Measurements from ENCODE around the gene RADIL. TPM values are rescaled to one million over a fixed set of nuclear protein-coding genes. Genes with fewer than 3 reads are reported as not detected.

Gene RADIL
- total and polyA plus RNA-seq, 9 of the 15 experiments (the other 6 are each of a cell fraction or from before 2014, with no cell fraction given): 0.06 to 8.1 (median 1.9) TPM; not detected in 1

GRCh38 chr7:4838626-4839334, 44.7 kb downstream of the RADIL start:
- no peak for ATAC-seq
- no peak overlapping the region for H2AFZ ChIP-seq (ENCODE audit: low read depth, low read length)
- 65% methylated on average over 21 of the region's 21 CpGs for WGBS (ENCODE audit: insufficient coverage, low coverage, missing lambda C conversion rate)

More at GRCh38 chr7:4838626-4839334, 44.7 kb downstream of the RADIL start:
- peaks cover 0 to 32% of the 10 kb centered on the region in 2 experiments; a peak in 2 of 5 replicates for H3K4me1 ChIP-seq (replicated peaks in 1 of 2; ENCODE audit: control insufficient read depth in 2 of 2, insufficient read depth in 2 of 2, low read length in 2 of 2)
- intact Hi-C loops (cut with micrococcal nuclease): no loop called here
- no peaks in the 10 kb centered on the region for H3K9me3 ChIP-seq (replicated peaks; ENCODE audit: control insufficient read depth, insufficient read depth, low read depth, low read length)
- no TSS peak for BruUV-seq (replicated peaks)
- no peaks in the 10 kb centered on the region; the same call in 2 of the 3 replicates for H3K79me2 ChIP-seq (ENCODE audit: control insufficient read depth, insufficient read depth, low read length)
- no peaks in the 10 kb centered on the region for H3K27me3 ChIP-seq (ENCODE audit: control insufficient read depth in 2 of 2, insufficient read depth in 2 of 2, low read length in 2 of 2)
- no peak overlapping the region for H3K27ac ChIP-seq (ENCODE audit: extremely low read depth, low read depth, low read length)
- POLR2A ChIA-PET: interaction anchor here (0.6 kb wide), 1 partner anchor 8 kb away, joined by 3 read pairs; no protein-coding TSS in a partner anchor
- CTCF ChIA-PET (ENCODE audit: low intra/inter-chr PET ratio): no interaction called here
- TF ChIP-seq MED1 (CRISPR knock-in tag; IDR thresholded peaks at IDR 0.05; ENCODE audit: borderline replicate concordance): no peak
- no peak for TF ChIP-seq PTBP1 (IDR thresholded peaks at IDR 0.05; ENCODE audit: low read depth, low read length)
- TF ChIP-seq HCFC1 (IDR thresholded peaks at IDR 0.05; ENCODE audit: low read depth, low read length): no peak
- TF ChIP-seq SREBF1 (IDR thresholded peaks at IDR 0.05; ENCODE audit: borderline replicate concordance, low read depth, low read length): no peak
- no peak for TF ChIP-seq GMEB1 (CRISPR knock-in tag; IDR thresholded peaks at IDR 0.05)
- no peak for TF ChIP-seq ZNF239 (CRISPR knock-in tag; IDR thresholded peaks at IDR 0.05)
- TF ChIP-seq JUND (IDR thresholded peaks at IDR 0.05; ENCODE audit: borderline replicate concordance, low read depth, low read length): no peak
- TF ChIP-seq JUND (tag; IDR thresholded peaks at IDR 0.05; ENCODE audit: borderline replicate concordance, low read depth, low read length): no peak
- TF ChIP-seq ZBTB17 (CRISPR knock-in tag; IDR thresholded peaks at IDR 0.05): no peak
- no peak for TF ChIP-seq ZNF408 (CRISPR knock-in tag; IDR thresholded peaks at IDR 0.05; ENCODE audit: low read depth)
- no peak for TF ChIP-seq TAL1 (IDR thresholded peaks at IDR 0.05)
- TF ChIP-seq NR2C1 (IDR thresholded peaks at IDR 0.05): no peak
- no peak for TF ChIP-seq NR2C1 (tag; IDR thresholded peaks at IDR 0.05)
- TF ChIP-seq ZNF224 (CRISPR knock-in tag; IDR thresholded peaks at IDR 0.05): no peak
- FAIRE-seq (no peak), DNase-seq (ENCODE audit: extremely low read depth in 1 of 4, low spot score in 3 of 4) (no peak)
- peaks cover 5% of the 10 kb centered on the region for H4K20me1 ChIP-seq (replicated peaks; ENCODE audit: control insufficient read depth, insufficient read depth, low read length)
- H3K36me3 ChIP-seq (ENCODE audit: control insufficient read depth, insufficient read depth, low read length): no peaks in the 10 kb centered on the region
- no peak overlapping the region for H3K4me3 ChIP-seq
- no peaks in the 10 kb centered on the region for H3K9me1 ChIP-seq (ENCODE audit: control insufficient read depth, insufficient read depth, low read length)
- no peak overlapping the region; a peak in 1 of 4 replicates for H3K9ac ChIP-seq (ENCODE audit: insufficient read depth in 1 of 2, low read depth in 2 of 2, low read length in 2 of 2)
- no peak overlapping the region for H3K4me2 ChIP-seq (ENCODE audit: insufficient read depth, low read length)
- in situ Hi-C loops (cut with MboI): no loop called here
